ENCODE results near the gene RASGRP2.

DNA sequence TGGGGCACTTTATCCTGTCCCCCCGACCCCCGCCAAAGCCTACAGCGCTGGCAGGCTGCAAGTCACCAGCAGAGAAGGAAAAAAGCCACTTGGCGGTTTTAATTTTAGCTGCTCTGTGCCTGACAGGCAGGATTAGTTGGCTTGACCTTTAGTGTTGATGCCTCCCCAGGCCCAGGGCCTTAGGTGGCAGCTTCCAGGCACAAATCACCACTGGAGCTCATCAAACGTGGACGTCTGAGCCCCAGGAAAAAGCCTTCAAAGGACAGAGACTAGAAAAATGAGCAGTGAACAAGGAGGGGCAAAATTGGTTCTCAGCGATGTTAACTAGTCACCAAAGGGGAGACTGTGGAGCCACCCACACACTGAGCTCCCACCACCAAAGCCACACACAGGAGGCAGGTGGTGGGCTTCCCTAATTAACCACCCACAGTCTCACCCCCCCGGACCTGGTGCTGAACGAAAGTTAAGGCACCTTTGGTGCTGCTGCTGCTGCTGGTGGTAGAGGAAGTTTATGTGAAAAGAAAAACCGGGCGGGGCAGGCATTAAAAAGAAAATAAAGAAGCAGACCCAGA is 20.2 kb upstream of the RASGRP2 start:
- TF ChIP-seq, protein P1, sequence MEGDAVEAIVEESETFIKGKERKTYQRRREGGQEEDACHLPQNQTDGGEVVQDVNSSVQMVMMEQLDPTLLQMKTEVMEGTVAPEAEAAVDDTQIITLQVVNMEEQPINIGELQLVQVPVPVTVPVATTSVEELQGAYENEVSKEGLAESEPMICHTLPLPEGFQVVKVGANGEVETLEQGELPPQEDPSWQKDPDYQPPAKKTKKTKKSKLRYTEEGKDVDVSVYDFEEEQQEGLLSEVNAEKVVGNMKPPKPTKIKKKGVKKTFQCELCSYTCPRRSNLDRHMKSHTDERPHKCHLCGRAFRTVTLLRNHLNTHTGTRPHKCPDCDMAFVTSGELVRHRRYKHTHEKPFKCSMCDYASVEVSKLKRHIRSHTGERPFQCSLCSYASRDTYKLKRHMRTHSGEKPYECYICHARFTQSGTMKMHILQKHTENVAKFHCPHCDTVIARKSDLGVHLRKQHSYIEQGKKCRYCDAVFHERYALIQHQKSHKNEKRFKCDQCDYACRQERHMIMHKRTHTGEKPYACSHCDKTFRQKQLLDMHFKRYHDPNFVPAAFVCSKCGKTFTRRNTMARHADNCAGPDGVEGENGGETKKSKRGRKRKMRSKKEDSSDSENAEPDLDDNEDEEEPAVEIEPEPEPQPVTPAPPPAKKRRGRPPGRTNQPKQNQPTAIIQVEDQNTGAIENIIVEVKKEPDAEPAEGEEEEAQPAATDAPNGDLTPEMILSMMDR (optimal IDR thresholded peaks at IDR 0.05 in 1 of 3, IDR thresholded peaks at IDR 0.05 in 1 of 3, conservative IDR thresholded peaks at IDR 0.05 in 1 of 3; ENCODE audit: extremely low read depth in 1 of 3, insufficient read depth in 2 of 3, low read length in 3 of 3), result no peak
- no peak for TF ChIP-seq EZH2 (IDR thresholded peaks at IDR 0.05; ENCODE audit: low read length)

All from keratinocyte (primary cell).